Gastrocnemius medialis (tissue), 4 donors: Measurements from ENCODE around the gene PCMT1. TPM values are rescaled to one million over a fixed set of nuclear protein-coding genes. Genes with fewer than 3 reads are reported as not detected.
"Not testable (repeated sequence)": the region's sequence is repeated elsewhere in the genome, so short reads cannot be mapped to it uniquely, and the experiment has no call there.

Source experiments
- ATAC-seq, 2 donors: fragments of 150-250 bp; one replicate each; pipeline ENCODE4 v1.9.1; 2016
- DNase-seq, 2 donors: peaks; one replicate each; pipeline ENCODE4 v3.0.0-alpha.2; 2019
- H3K27ac ChIP-seq, 4 donors: fragments of 200-600 bp; sonication (generic); 1 replicate in 1 of 4; 2 replicates in 3 of 4; pipeline ENCODE4 v1.5.1; 2016 to 2018; ENCODE audit warnings: mild to moderate bottlenecking in 2 of 4, moderate library complexity in 1 of 4
- H3K27me3 ChIP-seq, 3 donors: fragments of 200-600 bp; sonication (generic) in 2 of 3; 1 replicate in 1 of 3; 2 replicates in 2 of 3; pipeline versions ENCODE4 v1.5.1 to v1.6.0; 2016 to 2019; ENCODE audit warnings: mild to moderate bottlenecking in 1 of 3, moderate library complexity in 1 of 3
- H3K36me3 ChIP-seq, 2 donors: fragments of 200-600 bp; sonication (generic) in 1 of 2; one replicate each; pipeline ENCODE4 v1.5.1; 2017 to 2018
- H3K4me1 ChIP-seq, 2 donors: fragments of 200-600 bp; sonication (generic) in 1 of 2; one replicate each; pipeline ENCODE4 v1.5.1; 2016 to 2017; ENCODE audit warnings: mild to moderate bottlenecking in 2 of 2
- H3K4me3 ChIP-seq, 4 donors: fragments of 200-600 bp; sonication (generic) in 3 of 4; 1 replicate in 1 of 4; 2 replicates in 3 of 4; pipeline ENCODE4 v1.5.1; 2016 to 2019; ENCODE audit warnings: mild to moderate bottlenecking in 2 of 4
- H3K9me3 ChIP-seq, 3 donors: fragments of 200-600 bp; sonication (generic) in 2 of 3; 1 replicate in 1 of 3; 2 replicates in 2 of 3; pipeline ENCODE4 v1.5.1; 2016 to 2019
- POLR2A ChIP-seq, 2 donors: fragments of 450-650 bp; IDR thresholded peaks; one replicate each; pipeline ENCODE4 v1.6.1; 2017; ENCODE audit warnings: antibody characterized with exemption in 2 of 2, mild to moderate bottlenecking in 2 of 2, moderate library complexity in 2 of 2
- in situ Hi-C, 4 donors: fragments of 200-750 bp; cut with MboI; loops; one replicate each; pipeline versions ENCODE4 v1.15.0 to v1.8.0; 2017; ENCODE audit warnings: low sequenced_read_pairs in 4 of 4
- intact Hi-C: fragments of 100-400 bp; cut with DNase I; formaldehyde crosslinking; loops from one replicate; pipeline ENCODE4 v1.15.1; 2023; ENCODE audit warnings: low total_unique reads
- total RNA-seq, 4 donors: library from RNA; depleted of rRNA; stranded (reverse); fragments of >200 nt; gene quantifications; one replicate each; pipeline versions ENCODE4 v1.1.0 to v1.2.3, GENCODE V29; 2016
- TF ChIP-seq, protein P1 (sequence below), 5 experiments: fragments of 450-650 bp in 3 of 5; fragments of 200-600 bp in 2 of 5; sonication (generic) in 2 of 5; IDR thresholded peaks in 4 of 5; conservative IDR thresholded peaks in 1 of 5; 1 replicate in 4 of 5; 2 replicates in 1 of 5; pipeline ENCODE4 v1.5.1; 2016 to 2019; ENCODE audit warnings: antibody characterized with exemption in 5 of 5, mild to moderate bottlenecking in 3 of 5, moderate library complexity in 3 of 5

The PCMT1 gene
- total RNA-seq, 4 donors from 2014 or later, result 150 to 448 (median 353) TPM

DNA sequence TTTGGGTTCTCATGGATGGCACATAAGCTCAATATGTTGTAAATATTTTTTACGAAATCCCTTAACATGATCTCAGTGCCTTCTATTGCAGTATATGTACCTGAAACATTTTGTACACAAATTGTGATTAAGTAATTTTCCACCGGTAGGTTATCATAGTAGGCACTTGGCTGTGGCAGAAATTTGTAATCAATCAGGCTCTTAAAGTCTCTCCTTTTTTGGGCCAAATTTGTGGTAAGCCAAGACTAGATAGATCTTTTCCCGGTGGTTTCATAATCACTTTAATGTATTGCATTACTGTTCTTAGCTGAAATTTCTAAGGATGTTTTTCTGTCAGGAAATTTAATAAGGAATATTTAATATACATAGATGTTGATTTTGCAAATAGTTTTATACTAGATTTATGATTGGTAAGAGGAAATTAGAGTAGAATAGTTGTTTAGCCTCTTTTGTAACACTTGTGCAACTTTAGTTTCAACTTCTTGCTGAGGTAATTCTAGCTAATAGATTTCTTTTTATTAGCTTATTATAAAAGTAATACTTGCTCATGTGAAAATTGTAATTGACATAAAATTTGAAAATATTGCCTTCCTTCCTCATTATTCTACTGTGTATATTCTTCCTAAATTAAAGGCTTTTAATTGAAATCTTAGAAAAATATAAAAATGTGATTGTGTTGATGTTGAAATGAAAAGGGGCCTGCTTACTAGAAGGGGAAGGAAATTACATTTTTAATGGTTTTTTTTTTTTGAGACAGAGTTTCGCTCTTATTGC, 3.2 kb downstream of the PCMT1 start:
- Histone ChIP-seq H3K27me3 (no peaks in the 10 kb centered on the region), H3K36me3 (no peaks in the 10 kb centered on the region), H3K4me1 (peaks cover 47 to 57% of the 10 kb centered on the region in 2 donors), H3K9me3 (no peaks in the 10 kb centered on the region), H3K4me3 (no peak overlapping the region), H3K27ac (peak overlapping the region; percentile 97 to 99 (median 98))
- intact Hi-C loops (loop anchor here (5.0 kb wide), 1 partner anchor 145 kb away; the partner anchor contains the start of gene RAET1E), in situ Hi-C loops (no loop called here)
- DNase-seq, result no peak
- ATAC-seq, result no peak
- TF ChIP-seq POLR2A (IDR thresholded peaks at IDR 0.05), result no peak
- TF ChIP-seq, protein P1, sequence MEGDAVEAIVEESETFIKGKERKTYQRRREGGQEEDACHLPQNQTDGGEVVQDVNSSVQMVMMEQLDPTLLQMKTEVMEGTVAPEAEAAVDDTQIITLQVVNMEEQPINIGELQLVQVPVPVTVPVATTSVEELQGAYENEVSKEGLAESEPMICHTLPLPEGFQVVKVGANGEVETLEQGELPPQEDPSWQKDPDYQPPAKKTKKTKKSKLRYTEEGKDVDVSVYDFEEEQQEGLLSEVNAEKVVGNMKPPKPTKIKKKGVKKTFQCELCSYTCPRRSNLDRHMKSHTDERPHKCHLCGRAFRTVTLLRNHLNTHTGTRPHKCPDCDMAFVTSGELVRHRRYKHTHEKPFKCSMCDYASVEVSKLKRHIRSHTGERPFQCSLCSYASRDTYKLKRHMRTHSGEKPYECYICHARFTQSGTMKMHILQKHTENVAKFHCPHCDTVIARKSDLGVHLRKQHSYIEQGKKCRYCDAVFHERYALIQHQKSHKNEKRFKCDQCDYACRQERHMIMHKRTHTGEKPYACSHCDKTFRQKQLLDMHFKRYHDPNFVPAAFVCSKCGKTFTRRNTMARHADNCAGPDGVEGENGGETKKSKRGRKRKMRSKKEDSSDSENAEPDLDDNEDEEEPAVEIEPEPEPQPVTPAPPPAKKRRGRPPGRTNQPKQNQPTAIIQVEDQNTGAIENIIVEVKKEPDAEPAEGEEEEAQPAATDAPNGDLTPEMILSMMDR (IDR thresholded peaks at IDR 0.05 in 4 of 5, conservative IDR thresholded peaks at IDR 0.05 in 1 of 5), result no peak

DNA sequence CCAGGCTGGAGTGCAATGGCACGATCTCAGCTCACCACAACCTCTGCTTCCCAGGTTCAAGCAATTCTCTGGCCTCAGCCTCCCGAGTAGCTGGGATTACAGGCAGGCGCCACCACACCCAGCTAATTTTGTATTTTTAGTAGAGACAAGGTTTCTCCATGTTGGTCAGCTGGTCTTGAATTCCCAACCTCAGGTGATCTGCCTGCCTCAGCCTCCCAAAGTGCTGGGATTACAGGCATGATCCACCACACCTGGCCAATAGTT, 3.8 kb downstream of the PCMT1 start:
- H3K4me3 ChIP-seq, DNase-seq, ATAC-seq, H3K36me3 ChIP-seq, H3K9me3 ChIP-seq, in situ Hi-C loops, H3K27me3 ChIP-seq: not testable (repeated sequence)
- Histone ChIP-seq H3K4me1 (peaks cover 47 to 57% of the 10 kb centered on the region in 2 donors), H3K27ac (peak overlapping the region; percentile 97 to 99 (median 98))
- intact Hi-C loops, result loop anchor here (5.0 kb wide), 1 partner anchor 144 kb away; the partner anchor contains the start of gene RAET1E

DNA sequence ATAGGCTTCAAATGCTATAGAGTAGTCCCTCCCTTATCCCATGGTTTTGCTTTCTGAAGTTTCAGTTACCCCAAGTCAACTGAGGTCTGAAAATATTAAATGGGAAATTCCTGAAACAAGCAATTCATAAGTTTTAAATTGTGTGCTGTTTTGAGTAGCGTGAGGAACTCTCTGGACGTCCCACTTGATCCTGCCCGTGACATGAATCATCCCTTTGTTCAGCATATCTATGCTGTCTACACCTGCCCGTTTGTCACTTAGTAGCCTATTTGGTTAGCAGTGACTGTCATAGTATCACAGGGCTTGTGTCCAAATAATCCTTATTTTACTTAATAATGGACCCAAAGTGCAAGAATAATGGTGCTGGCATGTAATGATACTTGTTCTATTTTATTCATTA, 5.0 kb downstream of the PCMT1 start:
- intact Hi-C loops (loop anchor here (5.0 kb wide), 1 partner anchor 143 kb away; the partner anchor contains the start of gene RAET1E), in situ Hi-C loops (no loop called here)
- H3K4me3 ChIP-seq, result no peak overlapping the region
- H3K4me1 ChIP-seq, result peaks cover 44 to 57% of the 10 kb centered on the region in 2 donors
- H3K36me3 ChIP-seq, result peaks cover 0 to 3% of the 10 kb centered on the region in 2 donors
- DNase-seq (no peak), ATAC-seq (no peak)
- no peaks in the 10 kb centered on the region for H3K27me3 ChIP-seq
- TF ChIP-seq, protein P1 (IDR thresholded peaks at IDR 0.05 in 4 of 5, conservative IDR thresholded peaks at IDR 0.05 in 1 of 5), result no peak
- no peak for TF ChIP-seq POLR2A (IDR thresholded peaks at IDR 0.05)
- H3K27ac ChIP-seq, result peak overlapping the region; percentile 97 to 99 (median 98)
- no peaks in the 10 kb centered on the region for H3K9me3 ChIP-seq

DNA sequence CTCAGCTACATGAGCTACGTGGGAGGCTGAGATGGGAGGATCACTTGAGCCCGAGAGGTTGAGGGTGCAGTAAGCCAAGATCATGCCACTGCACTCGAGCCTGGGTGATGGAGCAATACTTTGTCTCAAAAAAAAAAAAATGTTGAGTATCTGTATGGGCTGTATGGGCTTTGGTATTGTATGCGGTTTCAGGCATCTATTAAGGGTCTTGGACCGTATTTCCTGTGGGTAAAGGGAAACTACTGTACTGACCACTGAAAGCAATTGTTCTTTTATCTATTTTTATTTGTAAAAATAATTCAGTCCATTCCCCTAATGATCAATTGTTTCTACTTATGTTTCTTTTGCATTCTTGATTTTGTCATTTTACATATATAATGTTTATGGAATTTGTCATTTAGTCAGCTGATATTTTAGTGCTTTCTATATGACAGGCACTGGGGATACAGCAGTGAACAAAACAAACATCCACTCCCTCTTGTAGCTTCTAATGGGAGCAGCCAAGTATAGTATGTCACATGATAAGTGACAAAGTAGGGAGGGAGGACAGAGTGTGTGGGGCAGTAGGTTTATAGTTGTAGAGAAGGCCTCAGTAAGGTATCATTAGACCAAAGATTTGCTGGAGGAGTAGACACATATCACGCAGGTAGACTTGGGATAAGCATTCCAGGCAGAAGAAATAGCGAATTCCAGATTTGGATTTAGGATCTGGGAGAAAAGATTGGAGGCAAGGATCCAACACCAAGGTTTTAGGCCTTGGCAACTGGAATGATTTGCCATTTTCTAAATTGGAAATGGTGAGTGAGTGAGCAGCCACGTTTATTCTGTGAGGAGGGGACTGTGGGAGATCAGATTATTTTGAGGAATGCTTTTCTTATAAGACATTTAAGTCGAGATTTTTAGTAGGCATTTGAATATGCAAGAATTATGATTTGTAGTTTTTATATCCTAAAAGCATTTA, 6.0 kb downstream of the PCMT1 start:
- no peaks in the 10 kb centered on the region for H3K9me3 ChIP-seq
- in situ Hi-C loops, result no loop called here
- peaks cover 43 to 53% of the 10 kb centered on the region in 2 donors for H3K4me1 ChIP-seq
- peak overlapping the region in 1 of 4 donors; percentile 5 for H3K4me3 ChIP-seq
- TF ChIP-seq, protein P1 (IDR thresholded peaks at IDR 0.05 in 4 of 5, conservative IDR thresholded peaks at IDR 0.05 in 1 of 5), result no peak
- peak in 1 of 2 donors; percentile 19 for TF ChIP-seq POLR2A (IDR thresholded peaks at IDR 0.05)
- DNase-seq (no peak), ATAC-seq (peak; percentile 85 to 87)
- peak overlapping the region; percentile 97 to 99 (median 98) for H3K27ac ChIP-seq
- intact Hi-C loops, result loop anchor here (5.0 kb wide), 1 partner anchor 47 kb away; no protein-coding TSS in a partner anchor
- peaks cover 0 to 3% of the 10 kb centered on the region in 2 donors for H3K36me3 ChIP-seq
- no peaks in the 10 kb centered on the region for H3K27me3 ChIP-seq
